Activated T-cell treated with anti-CD3 and anti-CD28 coated beads for 24 hours (primary cell): ENCODE measurements around the gene MAPK10.

Experiments
- DNase-seq: peaks from one replicate; pipeline ENCODE4 v3.0.0-alpha.2; 2020; ENCODE audit warnings: low read depth

Gene MAPK10

DNA sequence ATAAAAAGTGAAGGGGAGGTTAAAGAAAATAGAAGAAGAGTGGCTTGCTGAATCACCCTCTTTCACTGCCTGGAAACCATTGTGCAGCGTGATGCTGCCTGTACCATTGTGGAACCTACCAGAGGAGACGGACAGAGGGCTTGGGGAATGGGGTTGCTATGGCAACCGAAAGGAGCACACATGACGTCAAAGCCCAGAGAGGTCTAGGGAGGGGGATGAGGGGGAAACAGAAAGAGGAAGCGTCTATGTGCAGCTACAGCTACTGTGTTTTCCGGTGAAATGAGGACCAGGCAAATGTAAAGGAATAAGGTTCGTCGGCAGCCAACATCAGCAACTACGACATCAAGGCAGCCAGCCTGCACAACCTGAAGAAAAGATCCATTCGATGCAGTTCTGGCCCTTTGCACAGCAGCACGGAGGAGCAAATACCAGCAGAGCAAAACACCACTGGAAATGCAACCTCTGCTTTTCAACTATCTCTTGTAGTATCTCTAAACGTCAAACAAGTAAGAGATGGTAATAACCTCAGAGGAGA, at the start of gene MAPK10:
MAPK10 (minus strand) TSS at position 110 of the 535 bp plus-strand sequence.
- peak; percentile 9 for DNase-seq

DNA sequence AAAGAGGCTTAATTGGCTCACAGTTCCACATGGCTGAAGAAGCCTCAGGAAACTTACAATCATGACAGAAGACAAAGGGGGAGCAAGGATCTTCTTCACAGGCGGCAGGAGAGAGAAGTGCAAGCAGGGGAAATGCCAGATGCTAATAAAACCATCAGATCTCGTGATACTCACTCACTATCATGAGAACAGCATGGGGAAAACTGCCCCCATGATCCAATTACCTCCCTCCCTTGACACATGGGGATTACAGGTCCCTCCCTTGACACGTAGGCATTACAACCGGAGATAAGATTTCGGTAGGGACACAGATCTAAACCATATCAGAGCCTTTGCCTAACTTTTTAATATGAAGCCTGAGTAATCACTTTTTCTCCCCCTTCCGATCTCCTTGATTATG, 43.7 kb upstream of the MAPK10 start:
- no peak for DNase-seq

DNA sequence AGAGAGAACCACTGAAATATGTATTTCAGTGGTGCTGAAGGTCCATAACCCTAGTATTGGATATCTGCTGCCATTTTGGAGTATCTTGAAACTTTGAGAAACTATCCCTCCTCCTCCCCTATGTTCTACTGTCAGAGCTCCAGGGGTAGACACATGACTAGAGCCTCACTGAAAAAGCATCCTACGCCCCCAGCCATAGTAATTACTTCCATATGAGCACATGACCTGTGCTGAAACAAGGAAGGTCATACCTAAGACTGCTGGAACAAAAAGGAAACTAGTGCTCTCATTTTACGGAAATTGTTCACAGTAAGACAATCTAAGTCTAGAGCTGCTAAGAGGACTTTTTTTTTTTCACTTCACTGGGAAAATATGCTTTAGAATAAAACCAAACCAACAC, 42.0 kb upstream of the MAPK10 start:
- DNase-seq: no peak

DNA sequence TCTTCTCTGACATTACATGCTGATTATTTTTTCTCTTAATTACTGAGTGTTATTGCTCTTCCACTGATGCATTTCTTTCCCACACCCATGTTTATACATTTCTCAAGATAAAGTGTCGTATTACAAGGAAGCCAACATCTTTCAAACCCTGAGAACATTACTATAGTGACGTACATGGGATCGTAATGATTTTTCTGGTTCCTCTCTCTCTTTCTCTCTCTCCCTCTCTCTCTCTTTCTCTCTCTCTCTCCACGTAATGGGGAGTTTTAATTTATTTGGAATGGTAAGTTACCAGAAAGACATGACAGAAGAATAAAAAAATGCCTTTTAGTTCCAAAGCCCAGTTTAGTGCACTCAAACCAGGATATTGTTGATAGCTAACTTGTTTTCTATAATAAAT, 40.4 kb upstream of the MAPK10 start:
- no peak for DNase-seq

DNA sequence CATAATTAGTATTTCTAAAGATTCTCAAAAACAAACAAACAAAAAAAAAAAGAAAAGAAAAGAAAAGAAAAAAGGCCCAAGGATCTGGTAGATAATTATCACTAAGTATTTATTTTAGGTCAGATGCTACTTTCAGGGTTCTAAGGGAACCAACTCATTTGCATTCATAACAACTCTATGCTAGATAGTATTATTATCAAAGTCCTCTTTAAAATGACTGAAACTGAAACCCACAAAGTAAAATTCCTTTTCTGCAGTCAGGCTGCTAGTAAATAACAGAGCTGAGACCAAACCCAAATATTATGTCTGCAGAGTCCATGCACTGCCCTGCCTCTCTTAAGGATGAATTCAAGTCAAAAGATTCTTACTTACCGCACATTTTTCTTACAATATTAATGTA, 38.3 kb upstream of the MAPK10 start:
- DNase-seq: no peak

DNA sequence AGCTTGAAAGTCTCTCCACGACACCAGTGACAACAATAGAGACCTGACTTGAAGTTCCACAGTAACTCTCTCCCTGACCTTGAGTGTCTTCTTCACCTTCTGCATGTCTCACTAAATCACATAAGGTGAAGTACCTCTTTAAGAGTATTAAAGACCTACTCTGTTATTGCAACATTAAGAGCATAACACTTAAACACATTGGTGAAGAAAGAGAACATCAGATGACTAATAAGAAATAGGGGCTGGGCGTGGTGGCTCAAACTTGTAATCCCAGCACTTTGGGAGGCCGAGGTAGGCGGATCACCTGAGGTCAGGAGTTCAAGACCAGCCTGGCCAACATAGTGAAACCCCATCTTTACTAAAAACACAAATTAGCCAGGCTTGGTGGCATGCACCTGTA, 33.9 kb upstream of the MAPK10 start:
- DNase-seq: no peak

DNA sequence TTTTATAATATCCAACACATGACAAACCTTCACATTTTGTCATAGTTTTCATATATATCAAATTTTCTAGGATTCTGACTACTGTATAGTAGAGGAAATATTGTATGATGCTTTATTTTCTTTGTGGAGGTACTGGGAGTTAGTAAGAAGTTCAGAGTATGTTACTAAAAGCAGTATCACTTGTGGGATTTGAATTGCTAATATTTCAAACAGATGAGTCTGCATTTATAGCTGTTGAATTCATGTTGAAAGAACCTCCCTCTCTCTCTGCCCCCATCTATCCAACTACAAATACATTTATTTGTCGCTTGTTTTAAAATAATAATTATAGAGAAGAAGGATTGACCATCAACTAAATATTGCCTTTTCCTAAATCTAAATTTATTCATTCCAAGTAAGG, 29.8 kb upstream of the MAPK10 start:
- DNase-seq: no peak

DNA sequence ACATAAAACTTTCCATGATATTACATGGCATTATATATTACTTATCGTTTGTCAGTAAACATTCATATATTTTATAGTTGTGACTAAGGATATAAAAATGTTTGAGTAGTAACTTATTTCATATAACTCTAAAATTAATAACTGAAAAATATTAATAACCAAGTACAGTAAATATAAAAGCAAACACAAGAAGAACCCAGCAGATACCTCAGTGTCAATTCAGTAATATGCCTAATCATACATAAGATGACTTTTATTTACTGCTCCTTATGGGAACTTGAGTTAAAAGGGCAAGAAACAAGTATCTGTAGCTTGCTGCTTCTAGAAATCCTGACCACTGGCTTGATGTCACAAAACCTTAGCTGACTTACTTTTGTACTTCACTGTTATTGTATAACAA, 28.4 kb upstream of the MAPK10 start:
- DNase-seq: no peak

DNA sequence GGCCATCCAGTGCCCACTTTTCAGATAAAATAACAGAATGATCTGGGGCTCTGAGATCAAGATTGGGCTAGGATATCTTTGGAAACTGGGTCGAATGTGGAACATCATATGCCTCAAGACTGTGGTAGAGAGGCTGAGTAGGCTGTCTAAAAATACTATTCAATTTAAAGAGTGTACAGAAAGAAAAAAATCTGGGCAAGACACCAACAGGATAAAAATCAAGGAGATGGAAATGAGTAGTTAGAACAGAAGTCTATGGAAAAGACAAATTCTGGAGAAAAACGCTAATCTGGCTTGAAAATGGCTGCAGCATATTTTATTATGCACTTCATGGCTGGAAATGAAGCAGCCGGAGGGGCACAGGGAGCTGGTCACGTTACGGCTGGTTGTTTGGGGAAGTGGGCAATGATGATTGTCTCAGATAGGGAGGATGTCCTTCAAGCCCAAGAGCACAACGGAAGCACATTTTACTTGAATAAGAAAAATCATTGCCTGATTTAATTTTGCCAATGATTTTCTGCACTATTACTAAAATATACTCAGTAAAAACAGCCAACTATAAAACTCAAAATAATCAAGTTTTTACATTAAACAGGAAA, 27.1 kb upstream of the MAPK10 start:
- no peak for DNase-seq

DNA sequence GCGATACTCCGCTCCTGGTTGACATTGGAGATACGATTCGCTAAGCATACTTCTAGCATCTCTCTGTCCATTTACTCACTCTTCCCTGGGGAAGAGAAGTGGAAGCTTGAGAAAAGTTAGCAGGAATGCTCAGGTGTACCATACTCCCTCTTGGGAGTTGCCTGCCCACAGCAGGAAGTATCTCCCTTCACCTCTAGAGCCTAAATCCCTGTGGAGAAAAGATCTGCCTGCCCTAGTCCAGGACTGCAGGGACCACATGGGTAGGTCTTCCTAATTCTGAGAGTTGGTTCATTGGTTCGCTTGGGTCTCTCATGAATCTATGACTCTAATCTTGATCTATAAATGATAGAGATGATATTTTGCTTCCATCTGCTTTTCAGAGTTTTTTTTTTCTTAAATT, 26.3 kb upstream of the MAPK10 start:
- no peak for DNase-seq

DNA sequence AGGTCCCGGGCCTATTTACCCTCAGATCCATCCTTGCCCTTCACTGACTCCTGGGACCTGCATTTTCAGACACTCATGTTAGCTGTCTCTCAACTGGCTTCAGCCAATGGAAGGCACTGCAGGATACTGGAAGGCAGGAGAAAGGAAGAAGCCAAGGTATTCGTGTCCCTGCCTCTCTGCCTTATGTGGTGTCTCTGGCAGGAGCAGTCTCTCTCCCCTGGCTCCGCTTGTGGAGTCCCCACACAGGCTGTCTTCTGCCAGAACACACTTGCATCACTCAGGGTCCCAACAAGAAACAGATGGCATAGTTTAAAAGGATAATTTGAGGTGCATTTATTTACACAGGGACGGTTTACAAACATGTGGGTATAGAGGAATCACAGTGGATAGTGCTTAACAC, 21.6 kb upstream of the MAPK10 start:
- DNase-seq: no peak

DNA sequence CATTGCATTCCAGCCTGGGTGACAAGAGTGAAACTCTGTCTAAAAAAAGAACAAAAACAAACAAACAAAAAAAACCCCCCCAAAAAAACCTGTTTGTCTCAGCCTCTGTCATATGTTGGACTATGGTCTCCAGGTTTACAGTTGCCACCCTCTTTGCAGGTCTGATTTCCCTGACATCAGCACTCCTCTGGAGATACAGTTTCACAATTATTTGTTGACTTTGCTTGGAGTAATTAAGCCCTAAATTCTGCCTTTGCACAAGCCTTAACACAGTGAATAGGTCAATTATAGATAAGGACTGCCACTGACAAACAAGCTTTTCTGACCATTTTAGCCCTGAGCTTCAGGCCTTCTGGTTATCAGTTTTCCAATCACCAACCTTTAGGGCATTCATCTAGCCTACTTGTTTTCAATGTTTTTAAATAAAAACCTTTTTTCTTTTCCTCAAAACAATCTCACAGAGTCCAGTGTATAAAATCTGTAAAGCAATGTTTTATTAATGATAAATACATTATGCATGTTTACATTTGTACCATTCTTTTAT, 20.4 kb upstream of the MAPK10 start:
- DNase-seq: no peak

DNA sequence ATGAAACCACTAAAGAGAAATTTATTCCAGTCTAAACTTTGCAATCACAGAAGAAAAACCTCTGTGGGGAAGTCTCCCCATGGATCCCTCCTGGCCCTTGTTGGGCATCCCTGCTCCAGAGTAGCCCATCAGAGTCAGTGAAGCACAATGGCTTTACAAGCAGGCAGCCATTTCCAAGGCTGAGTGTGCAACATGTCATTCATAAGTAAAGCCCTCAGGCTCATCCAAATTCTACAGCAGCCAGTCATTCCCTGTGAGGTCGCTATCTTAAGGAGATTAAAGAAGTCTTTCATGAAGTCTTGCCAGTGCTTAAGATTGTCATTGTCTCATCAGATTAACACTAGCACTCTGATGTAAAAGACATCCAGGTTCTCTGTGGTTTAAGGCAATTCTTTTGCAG, 17.0 kb upstream of the MAPK10 start:
- DNase-seq: no peak

DNA sequence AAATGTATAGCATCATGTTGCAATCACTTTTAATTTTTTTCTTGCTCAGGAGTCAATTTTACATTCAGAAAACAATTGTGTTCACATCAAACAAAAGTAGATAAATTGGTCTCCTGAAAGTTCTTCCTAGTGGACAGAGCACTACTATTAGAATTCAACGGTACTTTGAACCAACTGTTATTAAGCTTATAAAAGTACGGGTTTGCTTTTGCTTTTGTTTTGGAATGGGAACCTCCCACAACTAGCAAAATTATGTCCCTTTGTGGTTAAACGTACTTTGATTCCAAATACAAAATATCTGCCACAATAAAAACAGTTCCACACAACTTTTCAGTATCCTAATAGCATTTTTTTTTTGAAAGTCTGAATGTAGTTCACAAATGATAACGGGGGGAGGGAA, 8.6 kb upstream of the MAPK10 start:
- DNase-seq: no peak

DNA sequence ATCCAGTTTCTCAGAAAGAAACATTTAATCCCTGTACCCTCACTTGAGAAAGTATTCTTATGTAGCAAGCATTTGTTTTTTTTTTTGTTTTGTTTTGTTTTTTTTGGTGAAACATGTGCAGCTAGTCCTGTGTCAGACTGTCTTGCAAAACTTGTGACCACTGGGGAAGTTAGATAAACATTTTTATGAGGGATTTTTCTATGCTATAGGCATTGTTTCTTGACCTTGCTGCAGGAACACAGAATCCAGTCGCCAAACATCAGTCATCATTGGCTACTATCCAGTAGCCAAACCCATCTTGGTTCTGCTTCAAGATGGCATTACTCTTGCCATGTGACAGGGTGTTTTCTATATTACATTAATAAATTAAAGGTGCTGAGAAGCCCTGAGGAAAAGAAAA, 7.7 kb upstream of the MAPK10 start:
- no peak for DNase-seq

DNA sequence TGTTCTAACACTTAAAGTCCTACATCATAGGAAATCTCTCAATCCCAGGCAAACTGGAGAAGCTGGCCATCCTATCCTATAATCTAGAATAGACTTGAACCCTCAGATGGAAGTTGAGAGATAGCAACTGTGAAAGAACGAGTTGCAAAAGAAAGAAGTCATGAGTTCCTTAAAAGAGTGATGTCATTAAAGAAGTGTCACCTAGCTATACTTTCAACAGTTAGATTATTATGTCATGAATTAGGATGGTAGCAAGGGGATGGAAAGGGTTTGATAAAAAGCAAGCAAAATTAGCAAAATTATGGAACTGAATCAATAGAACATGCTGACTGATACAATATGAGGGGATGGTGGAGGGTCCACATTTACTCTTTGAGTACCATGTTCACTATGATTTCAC, 7.1 kb upstream of the MAPK10 start:
- DNase-seq: no peak

DNA sequence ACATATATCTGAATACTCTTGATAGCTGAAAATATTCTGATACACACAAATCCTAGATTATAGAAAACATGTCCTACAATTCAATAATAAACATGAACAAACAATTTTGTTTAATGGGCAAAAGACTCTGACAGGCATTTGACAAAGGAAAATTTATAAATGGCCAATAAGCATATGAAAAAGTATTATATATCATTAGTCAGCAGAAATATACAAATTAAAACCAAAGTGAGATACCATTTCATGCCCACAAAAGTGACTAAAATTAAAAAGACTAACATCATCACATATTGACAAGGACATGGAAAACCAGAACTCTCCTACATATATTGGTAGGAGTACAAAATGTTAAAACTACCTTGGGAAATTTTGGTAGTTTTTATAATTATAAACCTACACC, 2.7 kb upstream of the MAPK10 start:
- DNase-seq: no peak

DNA sequence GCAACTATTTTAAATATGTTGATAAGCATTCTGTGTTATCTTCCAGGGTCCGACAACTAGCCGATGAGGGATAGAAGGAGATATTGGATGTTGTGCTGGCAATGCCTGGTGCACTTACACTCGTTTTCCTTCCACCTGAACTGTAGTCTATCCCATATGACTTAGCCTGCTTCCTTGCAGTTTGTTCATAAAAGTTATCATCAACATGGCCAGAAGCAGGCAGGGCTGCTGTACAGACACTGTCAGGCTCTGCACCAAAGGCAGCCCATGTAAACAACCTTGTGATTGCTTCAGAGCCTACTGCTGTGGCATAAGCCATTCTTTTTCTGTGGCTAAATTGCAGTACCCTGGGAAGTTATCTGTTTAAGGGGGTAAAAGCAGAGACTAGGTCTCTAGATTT, 1.6 kb downstream of the MAPK10 start:
- DNase-seq: no peak

DNA sequence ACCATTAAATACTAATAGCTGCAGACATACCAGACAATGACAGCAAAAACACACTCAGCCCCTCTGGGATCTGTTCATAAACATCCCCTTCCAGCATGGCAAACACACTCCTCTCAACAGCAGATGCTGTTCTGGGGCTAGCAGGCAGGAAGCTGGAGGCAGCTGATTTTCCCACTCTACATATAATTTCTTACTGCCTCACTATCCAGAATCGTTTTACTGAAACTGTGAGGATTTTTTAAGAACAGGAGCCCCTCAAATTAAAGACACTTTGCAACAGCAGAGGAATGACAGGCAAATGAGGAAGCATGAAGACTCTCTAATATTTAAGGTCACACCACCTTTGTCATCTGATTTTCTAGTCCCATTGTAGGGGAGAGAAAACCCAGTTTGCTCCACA, 2.2 kb downstream of the MAPK10 start:
- no peak for DNase-seq

DNA sequence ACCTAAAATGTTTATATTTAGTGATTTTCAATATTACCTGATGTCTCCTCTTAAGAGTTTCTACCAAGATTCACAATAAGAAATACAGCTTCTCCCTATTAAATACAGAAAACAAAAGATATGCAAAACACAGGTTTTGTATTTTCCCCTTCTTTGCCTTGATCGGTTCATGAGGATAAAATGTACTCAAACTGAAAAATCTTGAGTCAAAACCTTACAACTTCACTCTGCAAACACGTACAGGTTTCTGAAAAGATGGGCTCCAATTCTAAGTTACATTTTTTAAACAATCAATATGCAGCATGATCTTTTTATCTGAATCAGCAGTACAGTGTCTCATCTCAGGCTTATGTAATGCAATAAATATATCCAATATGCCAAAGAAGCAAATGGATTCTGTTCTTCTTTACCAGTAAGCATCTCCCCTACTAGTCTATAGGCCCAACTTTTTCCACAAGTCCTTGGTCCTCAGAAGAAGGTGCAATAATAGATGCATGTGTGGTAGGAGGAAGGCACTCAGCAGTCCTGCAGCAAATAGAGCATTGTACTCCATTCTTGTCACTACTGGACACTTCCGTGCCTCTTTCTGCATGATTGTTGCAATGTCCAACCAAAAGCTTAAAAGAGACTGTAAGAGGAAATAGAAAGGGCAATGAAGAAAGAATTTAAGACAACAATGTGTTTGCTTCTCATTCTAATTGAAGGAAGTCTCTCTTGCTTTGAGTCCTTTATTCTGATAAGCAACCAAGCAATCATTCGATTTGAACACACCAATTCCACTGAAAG, 3.2 kb downstream of the MAPK10 start:
- no peak for DNase-seq

DNA sequence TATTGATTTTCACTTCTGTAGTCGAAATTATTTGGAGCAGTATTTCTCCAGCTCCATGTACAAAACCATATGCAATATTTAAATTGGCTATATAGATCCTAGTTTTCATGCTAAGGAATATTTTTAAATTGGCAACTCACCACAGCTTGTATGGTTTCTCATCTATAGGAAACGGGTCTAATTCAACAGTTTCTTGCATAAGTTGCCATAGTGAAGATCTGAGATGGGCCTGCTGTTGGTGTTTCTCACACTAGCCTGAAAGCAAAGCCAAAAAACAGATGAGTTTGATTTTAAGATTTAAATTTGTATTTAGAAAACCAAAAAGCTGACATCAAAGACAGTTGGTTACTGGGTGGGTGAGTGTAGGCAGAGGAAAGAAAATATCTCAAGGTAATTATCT, 5.5 kb downstream of the MAPK10 start:
- DNase-seq: no peak

DNA sequence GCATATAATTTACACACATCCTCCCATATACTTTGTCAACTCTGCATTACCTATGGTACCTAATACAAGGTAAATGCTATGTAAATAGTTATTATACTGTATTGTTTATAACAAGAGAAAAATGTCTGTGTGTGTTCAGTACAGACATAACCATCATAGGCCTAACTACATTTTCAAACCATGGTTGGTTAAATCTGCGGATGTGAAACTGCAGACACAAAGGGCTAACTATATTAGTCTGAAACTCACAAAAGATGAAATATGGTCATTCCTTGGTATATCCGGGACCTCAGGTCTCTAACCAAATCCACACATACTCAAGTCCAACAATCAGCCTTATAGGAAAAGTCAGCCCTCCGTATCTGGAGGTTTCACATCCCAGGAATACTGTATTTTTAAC, 13.5 kb downstream of the MAPK10 start:
- no peak for DNase-seq

DNA sequence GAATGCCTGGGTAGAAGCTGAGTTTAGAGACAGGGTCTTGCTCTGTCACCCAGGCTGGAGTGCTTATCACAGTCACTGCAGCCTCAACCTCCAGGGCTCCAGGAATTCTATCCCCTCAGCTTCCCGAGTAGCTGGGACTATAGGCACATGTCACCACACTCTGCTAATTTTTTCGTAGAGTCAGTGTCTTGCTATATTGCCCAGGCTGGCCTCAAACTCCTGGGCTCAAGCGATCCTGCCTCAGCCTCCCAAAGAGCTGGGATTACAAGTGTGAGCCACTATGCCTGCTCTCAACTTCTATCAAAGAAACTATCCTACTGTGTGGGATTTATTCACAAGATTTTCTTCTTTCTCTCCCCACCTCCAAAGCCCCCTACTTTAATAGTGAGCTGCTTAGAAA, 15.7 kb downstream of the MAPK10 start:
- DNase-seq: no peak

DNA sequence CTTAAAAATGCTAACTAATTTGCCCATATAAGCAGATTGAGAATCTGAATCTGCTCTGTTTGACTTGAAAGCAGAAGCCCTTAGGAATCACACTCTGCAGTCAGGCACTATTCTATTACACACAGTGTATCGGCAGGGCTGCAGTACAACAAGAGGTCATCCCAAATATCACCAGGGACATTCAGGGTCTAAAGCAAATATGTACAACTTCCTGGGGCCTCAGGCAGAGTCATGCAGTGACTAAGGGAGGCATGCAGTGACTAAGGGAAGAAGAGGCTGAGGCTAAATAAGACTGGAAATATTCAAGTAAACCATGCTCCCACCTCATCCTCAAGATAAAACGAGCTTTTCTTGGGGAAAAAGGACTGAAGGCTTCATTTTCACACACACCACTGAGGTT, 20.9 kb downstream of the MAPK10 start:
- DNase-seq: no peak
